ENCODE data around the gene MATN4. TPM values are rescaled to one million over a fixed set of nuclear protein-coding genes. Genes with fewer than 3 reads are reported as not detected.

The MATN4 gene
- total RNA-seq, 1 experiment from 2014 or later: 0.64 TPM

GRCh38 chr20:45283551-45284057 lies 24.5 kb downstream of the MATN4 start:
- intact Hi-C loops (cut with micrococcal nuclease): no loop called here
- H3K4me1 ChIP-seq (ENCODE audit: control insufficient read depth in 1 of 2, insufficient read depth in 2 of 2, low read length in 2 of 2): peaks cover 0 to 11% of the 10 kb centered on the region in 2 experiments; a peak in 3 of 4 replicates
- H2AFZ ChIP-seq (ENCODE audit: low read depth, low read length, poor library complexity, severe bottlenecking): no peak overlapping the region
- ChIA-PET POLR2A (no interaction called here), RAD21 (ENCODE audit: low non-redundant PET in 1 of 2, low total read pairs in 2 of 2, uncharacterized antibody in 2 of 2, unreplicated experiment in 2 of 2) (no interaction called here), CTCF (interaction anchor here (1.1 to 2.2 kb wide), 2 partner anchors 8 to 10 kb away, joined by 4 to 9 read pairs; no protein-coding TSS in a partner anchor)
- H3K4me2 ChIP-seq (ENCODE audit: low read length): peak overlapping the region; percentile 41
- H3K79me2 ChIP-seq (ENCODE audit: insufficient read depth, low read length): no peaks in the 10 kb centered on the region
- H3K9ac ChIP-seq (ENCODE audit: low read length): no peak overlapping the region
- DNase-seq (ENCODE audit: low read depth, low spot score): no peak
- no peak for TF ChIP-seq FOSL1 (IDR thresholded peaks at IDR 0.05; ENCODE audit: low read depth)
- TF ChIP-seq ZBTB33 (IDR thresholded peaks at IDR 0.05; ENCODE audit: extremely low read depth, insufficient replicate concordance, low read length): no peak
- TF ChIP-seq MAX (IDR thresholded peaks at IDR 0.05): no peak
- TF ChIP-seq POLR2A (IDR thresholded peaks at IDR 0.05; ENCODE audit: borderline replicate concordance, extremely low read depth, insufficient read depth, insufficient read length): no peak
- TF ChIP-seq JUND (IDR thresholded peaks at IDR 0.05): no peak
- TF ChIP-seq POLR2AphosphoS5 (IDR thresholded peaks at IDR 0.05; ENCODE audit: low read depth, low read length): no peak
- no peak for TF ChIP-seq EGR1 (IDR thresholded peaks at IDR 0.05; ENCODE audit: low read depth)
- peak; percentile 89 for ATAC-seq
- H4K20me1 ChIP-seq (ENCODE audit: insufficient read depth): no peaks in the 10 kb centered on the region
- no peaks in the 10 kb centered on the region for H3K36me3 ChIP-seq (ENCODE audit: control insufficient read depth in 1 of 2, insufficient read depth in 2 of 2, low read length in 2 of 2)
- H3K9me2 ChIP-seq (ENCODE audit: insufficient read depth): no peaks in the 10 kb centered on the region
- H3K9me3 ChIP-seq (ENCODE audit: control insufficient read depth in 1 of 2, insufficient read depth in 1 of 2, low read depth in 1 of 2, low read length in 2 of 2): no peaks in the 10 kb centered on the region
- no TSS peak for BruUV-seq (replicated peaks)
- H3K27ac ChIP-seq (ENCODE audit: low read depth, low read length): no peak overlapping the region
- no peak overlapping the region for H3K4me3 ChIP-seq (replicated peaks in 1 of 2; ENCODE audit: low read depth in 1 of 2, low read length in 2 of 2)
- H3K27me3 ChIP-seq (ENCODE audit: insufficient read depth, low read length): no peaks in the 10 kb centered on the region
